ENCODE measurements around the gene HOXD4. TPM values are rescaled to one million over a fixed set of nuclear protein-coding genes. Genes with fewer than 3 reads are reported as not detected.

The HOXD4 gene
- total RNA-seq, 4 donors from 2014 or later: 1.7 to 13.2 (median 7.0) TPM

GRCh38 chr2:176133389-176133788 is 18.0 kb upstream of the HOXD4 start:
- Histone ChIP-seq H3K4me3 (no peak overlapping the region), H3K36me3 (no peaks in the 10 kb centered on the region), H3K4me1 (peaks cover 0 to 24% (median 0%) of the 10 kb centered on the region in 4 donors), H3K27me3 (peaks cover 0 to 23% of the 10 kb centered on the region in 2 donors), H3K27ac (peak overlapping the region in 1 of 4 donors; percentile 19), H3K9me3 (no peaks in the 10 kb centered on the region)
- TF ChIP-seq POLR2A (IDR thresholded peaks at IDR 0.05) (no peak), CTCF (IDR thresholded peaks at IDR 0.05) (no peak)
- no peak for DNase-seq

- no peak overlapping the region for H3K27ac ChIP-seq
These were observed 17.3 kb upstream of the HOXD4 start for GRCh38 chr2:176134035-176134434.

GRCh38 chr2:176135035-176135440 is 16.3 kb upstream of the HOXD4 start:
- no peak for DNase-seq
- no peaks in the 10 kb centered on the region for H3K36me3 ChIP-seq
- peak overlapping the region in 3 of 4 donors; percentile 79 to 88 (median 87) for H3K27ac ChIP-seq
- TF ChIP-seq CTCF (IDR thresholded peaks at IDR 0.05): no peak
- no peak for TF ChIP-seq POLR2A (IDR thresholded peaks at IDR 0.05)
- peaks cover 0 to 11% of the 10 kb centered on the region in 2 donors for H3K27me3 ChIP-seq
- H3K4me3 ChIP-seq: no peak overlapping the region
- peaks cover 0 to 12% (median 0%) of the 10 kb centered on the region in 4 donors for H3K4me1 ChIP-seq
- no peaks in the 10 kb centered on the region for H3K9me3 ChIP-seq

More at GRCh38 chr2:176134035-176134434, 17.3 kb upstream of the HOXD4 start:
- Histone ChIP-seq H3K4me1 (peaks cover 0 to 18% (median 0%) of the 10 kb centered on the region in 4 donors), H3K36me3 (no peaks in the 10 kb centered on the region), H3K9me3 (no peaks in the 10 kb centered on the region), H3K27me3 (peaks cover 0 to 18% of the 10 kb centered on the region in 2 donors), H3K4me3 (no peak overlapping the region)
- no peak for TF ChIP-seq CTCF (IDR thresholded peaks at IDR 0.05)
- DNase-seq: no peak

- H3K36me3 ChIP-seq: no peaks in the 10 kb centered on the region
- H3K9me3 ChIP-seq: no peaks in the 10 kb centered on the region
- peaks cover 0 to 18% (median 0%) of the 10 kb centered on the region in 4 donors for H3K4me1 ChIP-seq
- TF ChIP-seq POLR2A (IDR thresholded peaks at IDR 0.05): no peak
- peak in 1 of 6 experiments; percentile 10 for TF ChIP-seq CTCF (IDR thresholded peaks at IDR 0.05)
- peak overlapping the region; percentile 68 to 88 (median 83) for H3K27ac ChIP-seq
- H3K27me3 ChIP-seq: peaks cover 0 to 3% of the 10 kb centered on the region in 2 donors
- peak overlapping the region; percentile 32 to 82 (median 62) for H3K4me3 ChIP-seq
- DNase-seq: peak in 2 of 3 donors; percentile 66 to 73
These were observed 14.7 kb upstream of the HOXD4 start for GRCh38 chr2:176136374-176137251.

- Histone ChIP-seq H3K4me3 (peak overlapping the region; percentile 32 to 82 (median 62)), H3K27ac (peak overlapping the region; percentile 68 to 88 (median 83)), H3K9me3 (no peaks in the 10 kb centered on the region), H3K36me3 (no peaks in the 10 kb centered on the region), H3K27me3 (no peaks in the 10 kb centered on the region), H3K4me1 (peaks cover 0 to 18% (median 0%) of the 10 kb centered on the region in 4 donors)
- TF ChIP-seq POLR2A (IDR thresholded peaks at IDR 0.05) (no peak), CTCF (IDR thresholded peaks at IDR 0.05) (no peak)
- DNase-seq: peak in 1 of 3 donors; percentile 25
These were observed 14.1 kb upstream of the HOXD4 start for GRCh38 chr2:176137252-176137580.

Data from Peyer's patch (tissue), 4 donors.